ENCODE data around the gene PGLYRP2.

Gene PGLYRP2

DNA sequence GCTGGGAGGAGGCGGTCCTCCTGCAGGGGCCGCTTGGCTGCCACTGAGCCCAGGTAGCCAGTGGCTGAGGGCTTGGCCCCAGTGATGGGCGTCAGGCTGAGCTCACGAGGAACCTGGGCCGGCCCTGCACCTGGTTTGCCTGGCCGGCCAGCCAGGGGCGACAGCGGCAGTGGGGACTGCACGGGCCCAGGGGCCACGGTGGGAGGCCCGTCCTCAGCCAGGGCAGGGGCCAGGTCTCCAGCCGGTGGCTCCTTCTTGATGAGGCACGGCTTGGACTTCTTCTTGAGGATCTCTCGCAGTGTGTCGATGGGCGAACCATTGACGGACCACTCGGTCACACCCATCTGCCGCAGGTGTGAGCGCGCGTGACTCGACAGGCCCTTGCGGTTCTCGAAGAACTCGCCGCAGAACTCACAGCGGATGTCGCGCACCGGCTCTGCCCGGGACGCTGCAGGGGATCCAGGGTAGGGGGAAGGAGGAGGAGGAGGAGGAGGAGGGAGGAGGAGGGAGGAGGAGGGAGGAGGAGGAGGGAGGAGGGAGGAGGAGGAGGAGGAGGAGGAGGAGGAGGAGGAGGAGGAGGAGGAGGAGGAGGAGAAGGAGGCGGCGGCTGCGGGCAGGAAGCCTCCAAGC is 53.9 kb downstream of the PGLYRP2 start:
- no peak for DNase-seq (ENCODE audit: low read depth)

GRCh38 chr19:15424692-15425272 is 54.5 kb downstream of the PGLYRP2 start:
- DNase-seq (ENCODE audit: low read depth), result no peak

DNA sequence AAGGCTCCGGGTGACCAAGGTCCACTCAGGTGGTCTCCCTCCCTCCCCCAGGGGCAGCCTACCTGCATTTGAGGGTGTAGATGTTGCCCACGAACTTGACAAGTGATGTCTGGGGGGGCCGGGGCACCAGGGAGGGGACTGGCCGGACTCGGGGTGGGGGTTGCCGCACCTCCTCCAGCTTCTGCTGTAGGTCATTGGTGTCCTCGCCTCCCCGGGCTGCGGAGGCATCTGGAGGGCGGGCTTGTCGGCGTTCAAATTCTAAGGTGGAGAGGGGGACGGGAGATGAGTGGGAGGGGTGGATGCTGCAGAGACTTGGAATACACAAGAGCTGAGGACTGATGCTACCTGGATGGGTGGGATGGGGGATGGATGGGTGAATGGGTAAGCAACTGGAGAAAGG is 55.2 kb downstream of the PGLYRP2 start:
- DNase-seq (ENCODE audit: low read depth), result no peak

- no peak for DNase-seq (ENCODE audit: low read depth)
These were observed 56.2 kb downstream of the PGLYRP2 start for GRCh38 chr19:15423130-15423529.

GRCh38 chr19:15422296-15423075 is 56.8 kb downstream of the PGLYRP2 start:
- DNase-seq (ENCODE audit: low read depth), result no peak

DNA sequence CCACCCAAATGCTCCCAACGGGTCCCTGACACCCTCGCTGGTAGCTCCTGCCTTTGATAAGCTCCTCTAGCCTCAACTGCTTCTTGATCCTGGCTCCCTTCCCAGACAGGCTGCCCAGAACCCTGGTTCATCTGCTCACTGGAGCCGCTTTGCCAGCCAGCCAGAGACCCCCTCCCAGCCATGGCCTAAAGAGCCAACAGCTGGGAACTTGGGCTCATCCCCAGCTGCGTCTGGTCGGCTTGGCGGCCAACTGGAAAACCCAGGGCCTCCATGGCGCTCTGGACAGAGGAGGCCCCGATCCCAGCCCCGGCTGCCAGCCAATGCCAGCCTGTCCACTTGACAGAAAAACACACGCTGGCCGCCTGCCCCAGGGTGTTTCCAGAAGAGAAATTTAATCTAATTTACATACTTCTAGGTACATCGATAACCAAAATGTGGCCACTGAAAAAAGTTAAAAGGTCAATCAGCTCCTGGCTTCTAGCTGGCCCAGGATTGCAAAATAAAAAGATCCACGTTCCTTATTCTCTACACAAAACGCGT is 57.5 kb downstream of the PGLYRP2 start:
- DNase-seq (ENCODE audit: low read depth), result no peak

- no peak for DNase-seq (ENCODE audit: low read depth)
These were observed 58.1 kb downstream of the PGLYRP2 start for GRCh38 chr19:15421136-15421695.

- DNase-seq (ENCODE audit: low read depth), result no peak
These were observed 59.8 kb downstream of the PGLYRP2 start for GRCh38 chr19:15419413-15420025.

Data from stimulated activated CD8-positive, alpha-beta memory T cell treated with anti-CD3 and anti-CD28 coated beads, Interleukin-12 subunit alpha, Interleukin-12 subunit beta, amount 100 ng/mL, for 1 hour (primary cell).